HG02759 (cell line): ENCODE data around the gene UBXN2A.
"Not testable (repeated sequence)": the region's sequence is repeated elsewhere in the genome, so short reads cannot be mapped to it uniquely, and the experiment has no call there.

Source experiments
- ATAC-seq: cut with Tn5 transposase; IDR thresholded peaks from one replicate; pipeline ENCODE4 v1.9.1; 2021; ENCODE audit warnings: mild to moderate bottlenecking, moderate library complexity; ENCODE audit not compliant: unreplicated experiment

The UBXN2A gene

GRCh38 chr2:24011250-24012104 is 71.2 kb downstream of the UBXN2A start:
- no peak for ATAC-seq

- no peak for ATAC-seq
These were observed 72.4 kb downstream of the UBXN2A start for GRCh38 chr2:24012521-24013188.

GRCh38 chr2:24014902-24015301 is 74.6 kb downstream of the UBXN2A start:
- not testable (repeated sequence) for ATAC-seq

- ATAC-seq = no peak
These were observed 75.5 kb downstream of the UBXN2A start for GRCh38 chr2:24015562-24016375.

- no peak for ATAC-seq
These were observed 76.1 kb downstream of the UBXN2A start for GRCh38 chr2:24016376-24016761.

GRCh38 chr2:24016853-24017703 is 76.8 kb downstream of the UBXN2A start:
- ATAC-seq = no peak

- no peak for ATAC-seq
These were observed 77.4 kb downstream of the UBXN2A start for GRCh38 chr2:24017711-24018110.

- no peak for ATAC-seq
These were observed 78.0 kb downstream of the UBXN2A start for GRCh38 chr2:24018241-24018640.

GRCh38 chr2:24019729-24020128 is 79.5 kb downstream of the UBXN2A start:
- no peak for ATAC-seq

GRCh38 chr2:24020244-24020643 is 80.0 kb downstream of the UBXN2A start:
- ATAC-seq = no peak

GRCh38 chr2:24021122-24021998 is 81.1 kb downstream of the UBXN2A start:
- ATAC-seq = no peak

- ATAC-seq = no peak
These were observed 82.2 kb downstream of the UBXN2A start for GRCh38 chr2:24022324-24022974.

- ATAC-seq = no peak
These were observed 82.8 kb downstream of the UBXN2A start for GRCh38 chr2:24022975-24023575.

- ATAC-seq = no peak
These were observed 83.8 kb downstream of the UBXN2A start for GRCh38 chr2:24024018-24024417.

- ATAC-seq = no peak
These were observed 84.9 kb downstream of the UBXN2A start for GRCh38 chr2:24024996-24025663.

GRCh38 chr2:24026233-24026632 is 86.0 kb downstream of the UBXN2A start:
- ATAC-seq = no peak

- no peak for ATAC-seq
These were observed 98.7 kb downstream of the UBXN2A start for GRCh38 chr2:24038786-24039499.
